GM12891 (cell line): ENCODE data around the gene SIRT3.

ENCODE experiments used
- PAX5 ChIP-seq: IDR thresholded peaks from 2 replicates; pipeline ENCODE4 v1.6.1; 2011; ENCODE audit warnings: low read length, moderate library complexity, mild to moderate bottlenecking; ENCODE audit not compliant: insufficient read depth, severe bottlenecking
- POLR2A ChIP-seq: IDR thresholded peaks from 2 replicates; pipeline ENCODE4 v1.6.1; 2011; ENCODE audit warnings: low read depth, low read length, control low read depth
- POLR2AphosphoS5 ChIP-seq: IDR thresholded peaks from 2 replicates; pipeline ENCODE4 v1.6.1; 2011; ENCODE audit warnings: low read depth, low read length, control low read depth
- POU2F2 ChIP-seq: IDR thresholded peaks from 2 replicates; pipeline ENCODE4 v1.6.1; 2011; ENCODE audit warnings: low read depth, mild to moderate bottlenecking, control low read depth, low read length, moderate library complexity
- SPI1 ChIP-seq: IDR thresholded peaks from 2 replicates; pipeline ENCODE4 v1.6.1; 2011; ENCODE audit warnings: low read depth, low read length, control low read depth
- TAF1 ChIP-seq: IDR thresholded peaks from 2 replicates; pipeline ENCODE4 v1.6.1; 2011; ENCODE audit warnings: low read depth, low read length, control low read depth

DNA sequence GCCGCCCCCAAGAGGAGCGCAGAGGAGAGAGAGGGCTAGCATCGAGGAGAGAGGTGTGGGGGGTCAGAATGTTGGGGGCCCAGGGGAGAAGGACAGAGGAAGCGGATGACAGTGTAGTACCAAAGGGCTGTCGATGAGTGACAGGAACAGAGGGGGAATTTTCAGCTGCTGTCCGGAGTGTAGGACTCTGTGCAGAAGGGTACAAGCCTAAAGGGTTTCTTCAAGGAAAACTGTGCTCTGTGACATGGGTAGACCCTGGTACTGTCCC lies 36.7 kb upstream of the SIRT3 start:
- TF ChIP-seq POLR2A = no peak
- TF ChIP-seq POLR2AphosphoS5 = no peak
- no peak for TF ChIP-seq POU2F2
- no peak for TF ChIP-seq SPI1
- no peak for TF ChIP-seq TAF1
- no peak for TF ChIP-seq PAX5
